Measurements from ENCODE around the gene GRM5. TPM values are rescaled to one million over a fixed set of nuclear protein-coding genes. Genes with fewer than 3 reads are reported as not detected.
"Not testable (repeated sequence)": the region's sequence is repeated elsewhere in the genome, so short reads cannot be mapped to it uniquely, and the experiment has no call there.

GRM5 gene
- total RNA-seq, 4 donors from 2014 or later, result not detected

DNA sequence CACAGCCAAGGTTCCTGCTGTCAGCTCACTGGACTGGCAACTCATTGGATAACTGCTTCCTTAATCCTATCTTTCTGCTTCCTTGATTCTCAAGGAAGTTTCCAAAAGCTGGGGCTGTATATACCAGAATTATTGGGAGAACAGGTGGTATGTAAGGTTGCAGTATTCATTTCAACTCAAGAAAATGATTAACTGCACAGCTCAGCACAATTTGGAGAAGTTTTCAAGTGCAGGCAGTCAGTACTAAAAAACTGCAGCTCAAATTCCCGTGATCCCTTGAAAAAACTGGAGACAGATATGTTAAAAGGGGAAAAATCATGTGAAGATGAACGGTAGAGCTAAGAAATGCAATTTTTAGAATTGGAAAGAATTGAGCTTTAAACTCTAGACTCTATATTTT, 44.4 kb downstream of the GRM5 start:
- Histone ChIP-seq H3K27me3 (no peaks in the 10 kb centered on the region), H3K4me3 (no peak overlapping the region), H3K9me3 (no peaks in the 10 kb centered on the region), H3K4me1 (no peaks in the 10 kb centered on the region), H3K27ac (no peak overlapping the region), H3K36me3 (no peaks in the 10 kb centered on the region)
- 48% methylated on average over 2 of the region's 2 CpGs for WGBS, 2 donors (ENCODE audit: low coverage in 1 of 2)
- intact Hi-C loops (cut with DNase I; ENCODE audit: low total_unique reads), result no loop called here
- TF ChIP-seq POLR2AphosphoS5 (IDR thresholded peaks at IDR 0.05), result no peak
- TF ChIP-seq EP300 (IDR thresholded peaks at IDR 0.05; ENCODE audit: low read depth), result no peak
- no peak for DNase-seq
- in situ Hi-C loops (cut with MboI; ENCODE audit: low pct_ligation_motif_present in 1 of 4, low pct_unique_long_range_greater_than_20kb in 1 of 4, low sequenced_read_pairs in 3 of 4), result no loop called here

DNA sequence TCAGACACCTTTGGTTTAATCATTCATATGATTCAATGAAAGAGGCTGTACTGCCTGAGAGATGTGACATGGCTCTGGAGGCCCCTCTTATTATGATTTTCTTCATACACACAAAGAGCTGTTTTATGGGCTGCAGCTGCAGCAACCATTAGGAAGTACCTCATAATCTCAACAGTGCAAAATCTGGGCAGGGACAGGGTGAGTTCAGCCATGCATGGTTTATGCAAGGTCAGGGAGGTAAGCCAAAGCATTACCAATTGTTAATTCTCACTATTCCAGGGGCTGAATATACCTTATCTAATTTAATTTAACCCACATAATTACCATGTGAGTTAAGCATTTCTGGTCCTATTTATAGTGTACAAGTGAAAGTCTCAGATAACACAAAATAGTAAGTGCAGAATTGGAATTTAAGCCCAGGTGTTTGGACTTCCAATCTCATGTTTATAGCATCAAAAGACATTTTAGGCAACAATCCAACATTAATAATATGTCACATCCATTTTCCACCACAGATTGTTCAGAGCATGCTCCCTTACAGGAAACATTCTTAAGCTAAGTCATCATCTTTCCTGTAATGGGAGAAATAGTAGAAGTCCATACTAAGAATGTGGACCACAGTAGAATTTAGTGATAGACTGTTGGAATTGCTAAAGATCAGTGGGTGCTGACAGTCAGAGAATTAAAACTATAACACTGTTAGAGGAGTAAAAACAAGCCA, 45.8 kb downstream of the GRM5 start:
- H3K27me3 ChIP-seq; H3K36me3 ChIP-seq; H3K9me3 ChIP-seq; H3K27ac ChIP-seq; H3K4me1 ChIP-seq; in situ Hi-C loops (cut with MboI; ENCODE audit: low pct_ligation_motif_present in 1 of 4, low pct_unique_long_range_greater_than_20kb in 1 of 4, low sequenced_read_pairs in 3 of 4); H3K4me3 ChIP-seq; DNase-seq; intact Hi-C loops (cut with DNase I; ENCODE audit: low total_unique reads): not testable (repeated sequence)

DNA sequence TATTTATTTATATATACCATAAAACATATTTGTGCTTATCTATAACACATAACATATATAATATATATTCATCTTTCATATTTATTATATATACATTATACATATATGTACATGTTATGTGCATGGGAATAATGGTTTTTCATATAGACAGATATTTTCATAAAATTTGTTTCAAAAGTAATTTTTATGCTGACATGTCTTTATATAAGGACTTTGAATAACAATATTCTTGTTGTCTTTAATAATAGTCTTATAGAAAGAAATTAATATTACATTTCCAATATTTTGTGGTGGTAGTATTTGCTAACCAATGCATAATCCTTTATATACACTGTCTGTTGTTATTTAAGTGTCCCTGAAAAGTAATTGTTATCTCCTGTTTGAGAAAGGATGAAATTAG, 49.6 kb downstream of the GRM5 start:
- Histone ChIP-seq H3K27ac (no peak overlapping the region), H3K27me3 (no peaks in the 10 kb centered on the region), H3K4me3 (no peak overlapping the region), H3K36me3 (no peaks in the 10 kb centered on the region), H3K9me3 (no peaks in the 10 kb centered on the region), H3K4me1 (no peaks in the 10 kb centered on the region)
- intact Hi-C loops (cut with DNase I; ENCODE audit: low total_unique reads), result no loop called here
- TF ChIP-seq, protein P1, sequence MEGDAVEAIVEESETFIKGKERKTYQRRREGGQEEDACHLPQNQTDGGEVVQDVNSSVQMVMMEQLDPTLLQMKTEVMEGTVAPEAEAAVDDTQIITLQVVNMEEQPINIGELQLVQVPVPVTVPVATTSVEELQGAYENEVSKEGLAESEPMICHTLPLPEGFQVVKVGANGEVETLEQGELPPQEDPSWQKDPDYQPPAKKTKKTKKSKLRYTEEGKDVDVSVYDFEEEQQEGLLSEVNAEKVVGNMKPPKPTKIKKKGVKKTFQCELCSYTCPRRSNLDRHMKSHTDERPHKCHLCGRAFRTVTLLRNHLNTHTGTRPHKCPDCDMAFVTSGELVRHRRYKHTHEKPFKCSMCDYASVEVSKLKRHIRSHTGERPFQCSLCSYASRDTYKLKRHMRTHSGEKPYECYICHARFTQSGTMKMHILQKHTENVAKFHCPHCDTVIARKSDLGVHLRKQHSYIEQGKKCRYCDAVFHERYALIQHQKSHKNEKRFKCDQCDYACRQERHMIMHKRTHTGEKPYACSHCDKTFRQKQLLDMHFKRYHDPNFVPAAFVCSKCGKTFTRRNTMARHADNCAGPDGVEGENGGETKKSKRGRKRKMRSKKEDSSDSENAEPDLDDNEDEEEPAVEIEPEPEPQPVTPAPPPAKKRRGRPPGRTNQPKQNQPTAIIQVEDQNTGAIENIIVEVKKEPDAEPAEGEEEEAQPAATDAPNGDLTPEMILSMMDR (IDR thresholded peaks at IDR 0.05), result no peak
- TF ChIP-seq EP300 (IDR thresholded peaks at IDR 0.05; ENCODE audit: low read depth), result no peak
- no peak for TF ChIP-seq POLR2AphosphoS5 (IDR thresholded peaks at IDR 0.05)
- TF ChIP-seq POLR2A (IDR thresholded peaks at IDR 0.05), result no peak
- in situ Hi-C loops (cut with MboI; ENCODE audit: low pct_ligation_motif_present in 1 of 4, low pct_unique_long_range_greater_than_20kb in 1 of 4, low sequenced_read_pairs in 3 of 4), result no loop called here
- no peak for DNase-seq

DNA sequence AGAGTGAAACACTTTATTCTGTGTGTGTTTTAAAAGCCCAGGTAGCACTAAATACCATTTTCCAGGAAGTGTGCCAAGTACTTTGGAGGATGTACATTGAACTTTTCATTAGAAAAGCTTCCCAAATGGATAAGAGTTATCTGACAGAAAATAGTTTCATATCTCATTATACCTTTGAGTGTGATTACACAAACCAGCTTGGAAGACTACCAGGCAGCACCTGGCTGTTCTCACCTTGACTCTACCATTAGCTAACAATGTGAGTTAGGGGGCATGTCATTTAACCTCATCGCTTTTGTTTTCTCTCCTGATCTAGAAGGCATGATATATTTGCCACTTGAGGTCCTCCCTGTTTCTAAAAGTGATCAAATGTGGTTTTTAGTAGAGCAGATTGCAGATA, 50.2 kb downstream of the GRM5 start:
- in situ Hi-C loops (cut with MboI; ENCODE audit: low pct_ligation_motif_present in 1 of 4, low pct_unique_long_range_greater_than_20kb in 1 of 4, low sequenced_read_pairs in 3 of 4), result no loop called here
- no peak for DNase-seq
- 0% methylated on average over 1 of the region's 1 CpG; no CpG with 5 or more reads in 1 of the 2 donors for WGBS, 2 donors (ENCODE audit: low coverage in 1 of 2)
- Histone ChIP-seq H3K4me1 (no peaks in the 10 kb centered on the region), H3K36me3 (no peaks in the 10 kb centered on the region), H3K9me3 (no peaks in the 10 kb centered on the region), H3K4me3 (no peak overlapping the region), H3K27ac (no peak overlapping the region), H3K27me3 (no peaks in the 10 kb centered on the region)
- intact Hi-C loops (cut with DNase I; ENCODE audit: low total_unique reads), result no loop called here
- no peak for TF ChIP-seq POLR2A (IDR thresholded peaks at IDR 0.05)
- no peak for TF ChIP-seq EP300 (IDR thresholded peaks at IDR 0.05; ENCODE audit: low read depth)
- TF ChIP-seq, protein P1 (IDR thresholded peaks at IDR 0.05), result no peak
- no peak for TF ChIP-seq POLR2AphosphoS5 (IDR thresholded peaks at IDR 0.05)

DNA sequence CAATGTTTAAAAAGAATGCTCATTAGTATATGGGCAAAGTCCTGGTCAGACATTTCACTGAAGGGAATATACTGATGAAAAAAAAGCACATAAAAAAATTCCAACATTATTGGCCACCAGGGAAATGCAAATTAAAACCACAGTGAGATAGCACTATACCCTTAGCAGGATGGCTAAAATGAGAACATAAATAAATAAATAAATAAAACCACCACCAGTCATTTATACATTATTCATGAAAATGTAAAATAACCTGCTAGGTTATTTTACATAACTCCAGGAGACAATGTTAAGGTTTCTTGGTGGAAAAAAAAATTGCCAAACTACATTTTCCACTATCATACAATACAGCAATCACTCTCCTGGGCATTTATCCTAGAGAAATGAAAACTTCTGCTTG, 64.9 kb downstream of the GRM5 start:
- in situ Hi-C loops (cut with MboI; ENCODE audit: low pct_ligation_motif_present in 1 of 4, low pct_unique_long_range_greater_than_20kb in 1 of 4, low sequenced_read_pairs in 3 of 4); intact Hi-C loops (cut with DNase I; ENCODE audit: low total_unique reads); H3K9me3 ChIP-seq: not testable (repeated sequence)

DNA sequence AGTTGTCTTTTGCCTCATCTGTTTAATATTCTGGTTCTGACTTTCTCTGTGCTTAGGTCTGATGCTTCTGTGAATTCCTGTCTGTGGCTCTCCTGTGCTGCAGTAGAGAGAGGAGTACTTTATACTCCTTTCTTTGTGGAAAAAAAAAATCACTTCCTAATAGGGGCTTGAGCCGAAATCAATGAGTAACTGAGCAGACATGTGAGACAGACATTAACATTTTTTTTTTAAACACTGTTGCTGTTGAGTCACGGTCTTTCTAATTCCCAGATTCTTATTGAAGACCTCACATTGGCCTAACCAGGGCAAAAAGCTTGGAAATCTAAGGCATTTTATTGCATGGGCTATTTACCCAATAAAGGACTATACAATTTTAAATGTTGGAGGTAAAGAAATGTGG, 86.1 kb downstream of the GRM5 start:
- in situ Hi-C loops (cut with MboI; ENCODE audit: low pct_ligation_motif_present in 1 of 4, low pct_unique_long_range_greater_than_20kb in 1 of 4, low sequenced_read_pairs in 3 of 4) (no loop called here), intact Hi-C loops (cut with DNase I; ENCODE audit: low total_unique reads) (no loop called here)
- Histone ChIP-seq H3K4me3 (no peak overlapping the region), H3K9me3 (no peaks in the 10 kb centered on the region), H3K27ac (no peak overlapping the region), H3K4me1 (no peaks in the 10 kb centered on the region), H3K27me3 (no peaks in the 10 kb centered on the region), H3K36me3 (no peaks in the 10 kb centered on the region)
- 47 to 65% methylated on average over 2 of the region's 2 CpGs for WGBS, 2 donors (ENCODE audit: low coverage in 1 of 2)
- no peak for DNase-seq
- TF ChIP-seq POLR2AphosphoS5 (IDR thresholded peaks at IDR 0.05) (no peak), EP300 (IDR thresholded peaks at IDR 0.05; ENCODE audit: low read depth) (no peak), POLR2A (IDR thresholded peaks at IDR 0.05) (no peak)
- TF ChIP-seq, protein P1 (IDR thresholded peaks at IDR 0.05), result no peak

More for the DNA sequence above, 64.9 kb downstream of the GRM5 start:
- not testable (repeated sequence) for H3K4me3 ChIP-seq, DNase-seq, H3K27ac ChIP-seq, H3K27me3 ChIP-seq, H3K36me3 ChIP-seq, H3K4me1 ChIP-seq

DNA sequence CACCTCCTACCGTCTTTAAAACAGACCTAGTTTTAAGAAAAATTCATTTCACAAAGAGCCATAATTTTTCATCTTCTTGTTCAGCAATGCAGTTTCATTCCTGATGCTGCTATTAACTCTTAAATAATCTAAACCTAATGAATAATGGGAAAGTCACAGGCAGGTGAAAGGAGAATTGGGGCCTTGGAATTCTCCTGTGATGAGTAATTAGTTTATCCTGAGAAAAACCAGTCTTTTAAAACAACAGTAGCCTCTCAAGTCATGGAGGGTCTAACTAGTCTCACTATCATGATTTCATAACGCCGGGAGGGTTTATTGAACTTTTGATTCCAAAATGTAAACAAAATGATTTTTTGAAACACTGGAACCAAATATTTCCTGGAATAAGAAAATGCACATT, 86.8 kb downstream of the GRM5 start:
- H3K27me3 ChIP-seq; H3K27ac ChIP-seq; DNase-seq; H3K4me1 ChIP-seq; H3K4me3 ChIP-seq; H3K9me3 ChIP-seq; in situ Hi-C loops (cut with MboI; ENCODE audit: low pct_ligation_motif_present in 1 of 4, low pct_unique_long_range_greater_than_20kb in 1 of 4, low sequenced_read_pairs in 3 of 4); H3K36me3 ChIP-seq; intact Hi-C loops (cut with DNase I; ENCODE audit: low total_unique reads): not testable (repeated sequence)
- WGBS, 2 donors (ENCODE audit: low coverage in 1 of 2), result 70 to 79% methylated on average over 3 of the region's 3 CpGs

DNA sequence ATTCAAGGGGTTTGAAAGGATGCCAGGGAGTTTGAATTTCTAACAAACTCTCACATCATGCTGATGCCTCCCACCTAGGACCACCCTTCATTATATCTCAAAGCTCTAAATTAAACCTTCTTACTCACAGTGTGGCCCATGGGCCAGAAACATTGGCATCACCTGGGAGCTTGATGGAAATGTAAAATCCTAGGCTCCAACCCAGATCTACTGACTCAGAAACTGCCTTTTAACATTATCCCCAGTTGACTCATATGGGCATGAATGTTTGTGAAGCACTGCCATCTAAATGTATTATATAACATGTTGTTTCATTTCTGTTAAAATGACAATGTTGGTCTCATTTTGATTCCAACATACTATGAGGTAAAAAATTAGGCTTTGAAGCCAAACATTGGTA, 90.3 kb downstream of the GRM5 start:
- H3K4me1 ChIP-seq; H3K4me3 ChIP-seq; intact Hi-C loops (cut with DNase I; ENCODE audit: low total_unique reads); H3K9me3 ChIP-seq; H3K27ac ChIP-seq; DNase-seq; in situ Hi-C loops (cut with MboI; ENCODE audit: low pct_ligation_motif_present in 1 of 4, low pct_unique_long_range_greater_than_20kb in 1 of 4, low sequenced_read_pairs in 3 of 4); H3K36me3 ChIP-seq; H3K27me3 ChIP-seq: not testable (repeated sequence)

All from transverse colon (tissue), 4 donors.